B cell (primary cell): Measurements from ENCODE around the gene EP300.

Experiments
- EZH2 ChIP-seq: IDR thresholded peaks from 2 replicates; pipeline ENCODE4 v1.6.1; 2012; ENCODE audit warnings: borderline replicate concordance, low read depth, mild to moderate bottlenecking, moderate library complexity, low read length; ENCODE audit not compliant: insufficient read depth, poor library complexity, severe bottlenecking
- TF ChIP-seq, protein P1 (sequence below): fragments of 200-600 bp; IDR thresholded peaks from one replicate; pipeline ENCODE4 v1.8.0; 2022; ENCODE audit warnings: antibody characterized with exemption, mild to moderate bottlenecking

- TF ChIP-seq, protein P1, sequence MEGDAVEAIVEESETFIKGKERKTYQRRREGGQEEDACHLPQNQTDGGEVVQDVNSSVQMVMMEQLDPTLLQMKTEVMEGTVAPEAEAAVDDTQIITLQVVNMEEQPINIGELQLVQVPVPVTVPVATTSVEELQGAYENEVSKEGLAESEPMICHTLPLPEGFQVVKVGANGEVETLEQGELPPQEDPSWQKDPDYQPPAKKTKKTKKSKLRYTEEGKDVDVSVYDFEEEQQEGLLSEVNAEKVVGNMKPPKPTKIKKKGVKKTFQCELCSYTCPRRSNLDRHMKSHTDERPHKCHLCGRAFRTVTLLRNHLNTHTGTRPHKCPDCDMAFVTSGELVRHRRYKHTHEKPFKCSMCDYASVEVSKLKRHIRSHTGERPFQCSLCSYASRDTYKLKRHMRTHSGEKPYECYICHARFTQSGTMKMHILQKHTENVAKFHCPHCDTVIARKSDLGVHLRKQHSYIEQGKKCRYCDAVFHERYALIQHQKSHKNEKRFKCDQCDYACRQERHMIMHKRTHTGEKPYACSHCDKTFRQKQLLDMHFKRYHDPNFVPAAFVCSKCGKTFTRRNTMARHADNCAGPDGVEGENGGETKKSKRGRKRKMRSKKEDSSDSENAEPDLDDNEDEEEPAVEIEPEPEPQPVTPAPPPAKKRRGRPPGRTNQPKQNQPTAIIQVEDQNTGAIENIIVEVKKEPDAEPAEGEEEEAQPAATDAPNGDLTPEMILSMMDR: no peak
- TF ChIP-seq EZH2: no peak
These were observed 18.6 kb downstream of the EP300 start for GRCh38 chr22:41110968-41111367.
